Amniotic stem cell (primary cell): ENCODE data around the gene KCNQ5.

ENCODE experiments used
- DNase-seq: peaks from one replicate; lab custom pipeline; 2025; lab: John Stamatoyannopoulos, UW

KCNQ5 gene

GRCh38 chr6:72798196-72798595, 176.3 kb downstream of the KCNQ5 start:
- no peak for DNase-seq

GRCh38 chr6:72809746-72810379, 188.0 kb downstream of the KCNQ5 start:
- DNase-seq: no peak

GRCh38 chr6:72810571-72811280, 188.9 kb downstream of the KCNQ5 start:
- no peak for DNase-seq

- DNase-seq: no peak
Measured at GRCh38 chr6:72811971-72812421, 190.1 kb downstream of the KCNQ5 start.

- no peak for DNase-seq
Measured at GRCh38 chr6:72813807-72814596, 192.1 kb downstream of the KCNQ5 start.

GRCh38 chr6:72816022-72816421, 194.2 kb downstream of the KCNQ5 start:
- DNase-seq: no peak

GRCh38 chr6:72817208-72817607, 195.3 kb downstream of the KCNQ5 start:
- no peak for DNase-seq

GRCh38 chr6:72819609-72820008, 197.7 kb downstream of the KCNQ5 start:
- DNase-seq: no peak

- no peak for DNase-seq
Measured at GRCh38 chr6:72820153-72820552, 198.3 kb downstream of the KCNQ5 start.

- no peak for DNase-seq
Measured at GRCh38 chr6:72820906-72821305, 199.0 kb downstream of the KCNQ5 start.

- DNase-seq: no peak
Measured at GRCh38 chr6:72822023-72822422, 200.2 kb downstream of the KCNQ5 start.

- DNase-seq: no peak
Measured at GRCh38 chr6:72822691-72823090, 200.8 kb downstream of the KCNQ5 start.

- no peak for DNase-seq
Measured at GRCh38 chr6:72824833-72825232, 203.0 kb downstream of the KCNQ5 start.

GRCh38 chr6:72825315-72825911, 203.5 kb downstream of the KCNQ5 start:
- no peak for DNase-seq

GRCh38 chr6:72826037-72826436, 204.2 kb downstream of the KCNQ5 start:
- DNase-seq: no peak

GRCh38 chr6:72826744-72827438, 205.0 kb downstream of the KCNQ5 start:
- no peak for DNase-seq

- no peak for DNase-seq
Measured at GRCh38 chr6:72828904-72829303, 207.0 kb downstream of the KCNQ5 start.

- DNase-seq: no peak
Measured at GRCh38 chr6:72832271-72832670, 210.4 kb downstream of the KCNQ5 start.

- no peak for DNase-seq
Measured at GRCh38 chr6:72835749-72836148, 213.9 kb downstream of the KCNQ5 start.

GRCh38 chr6:72836971-72837370, 215.1 kb downstream of the KCNQ5 start:
- no peak for DNase-seq

- no peak for DNase-seq
Measured at GRCh38 chr6:72841195-72841594, 219.3 kb downstream of the KCNQ5 start.

GRCh38 chr6:72842140-72842539, 220.3 kb downstream of the KCNQ5 start:
- no peak for DNase-seq
